Liver (tissue), 9 donors: ENCODE results near the gene MED10. TPM values are rescaled to one million over a fixed set of nuclear protein-coding genes. Genes with fewer than 3 reads are reported as not detected.

Source experiments
- DNase-seq: peaks from one replicate; pipeline ENCODE4 v3.0.0-alpha.2; 2017; ENCODE audit warnings: low spot score
- H3K27ac ChIP-seq, 2 donors: one replicate each; pipeline ENCODE4 v1.7.0; 2013; ENCODE audit warnings: inconsistent platforms in 2 of 2, low read length in 2 of 2, control low read depth in 1 of 2, low read depth in 1 of 2, mild to moderate bottlenecking in 1 of 2
- H3K27me3 ChIP-seq, 4 donors: one replicate each; pipeline versions ENCODE4 v1.6.1 to v1.7.0; 2013; ENCODE audit warnings: low read length in 3 of 4, inconsistent platforms in 1 of 4, mild to moderate bottlenecking in 1 of 4, moderate library complexity in 1 of 4; ENCODE audit not compliant: control insufficient read depth in 4 of 4, insufficient read depth in 4 of 4
- H3K36me3 ChIP-seq, 4 donors: one replicate each; pipeline versions ENCODE4 v1.6.1 to v1.7.0; 2013; ENCODE audit warnings: low read length in 3 of 4, mild to moderate bottlenecking in 3 of 4, low read depth in 1 of 4, moderate library complexity in 1 of 4; ENCODE audit not compliant: control insufficient read depth in 4 of 4, insufficient read depth in 3 of 4
- H3K4me1 ChIP-seq, 4 donors: one replicate each; pipeline versions ENCODE4 v1.6.1 to v1.7.0; 2013; ENCODE audit warnings: low read length in 3 of 4, mild to moderate bottlenecking in 3 of 4, moderate library complexity in 1 of 4; ENCODE audit not compliant: control insufficient read depth in 4 of 4, insufficient read depth in 4 of 4
- H3K4me3 ChIP-seq, 3 donors: one replicate each; pipeline versions ENCODE4 v1.6.1 to v1.7.0; 2013; ENCODE audit warnings: low read length in 3 of 3, control low read depth in 1 of 3, low read depth in 1 of 3, mild to moderate bottlenecking in 1 of 3
- H3K9ac ChIP-seq, 2 donors: one replicate each; pipeline ENCODE4 v1.7.0; 2013; ENCODE audit warnings: low read length in 2 of 2, mild to moderate bottlenecking in 2 of 2, moderate library complexity in 2 of 2, control low read depth in 1 of 2, low read depth in 1 of 2
- H3K9me3 ChIP-seq, 4 donors: one replicate each; pipeline versions ENCODE4 v1.6.1 to v1.7.0; 2013; ENCODE audit warnings: low read length in 3 of 4; ENCODE audit not compliant: control insufficient read depth in 4 of 4
- ATF3 ChIP-seq: IDR thresholded peaks from 2 replicates; pipeline ENCODE4 v1.6.1; 2016; ENCODE audit warnings: antibody characterized with exemption
- CTCF ChIP-seq: fragments of 150-350 bp; IDR thresholded peaks from 2 replicates; pipeline ENCODE4 v1.5.1; 2017; ENCODE audit warnings: improper control_type of control experiment, low read depth, low read length; ENCODE audit not compliant: missing input control
- EGR1 ChIP-seq, 2 donors: IDR thresholded peaks; 2 replicates each; pipeline ENCODE4 v1.6.1; 2016 to 2018; ENCODE audit warnings: antibody characterized with exemption in 2 of 2, low read depth in 2 of 2
- FOXA1 ChIP-seq: IDR thresholded peaks from 2 replicates; pipeline ENCODE4 v1.6.1; 2016; ENCODE audit warnings: antibody characterized with exemption
- GABPA ChIP-seq, 2 donors: IDR thresholded peaks in 1 of 2; conservative IDR thresholded peaks in 1 of 2; 2 replicates each; pipeline ENCODE4 v1.6.1; 2016; ENCODE audit warnings: antibody characterized with exemption in 2 of 2, mild to moderate bottlenecking in 1 of 2, moderate library complexity in 1 of 2
- HNF4A ChIP-seq, 2 donors: conservative IDR thresholded peaks; 2 replicates each; pipeline ENCODE4 v1.6.1; 2016; ENCODE audit warnings: antibody characterized with exemption in 2 of 2, mild to moderate bottlenecking in 2 of 2
- HNF4G ChIP-seq: IDR thresholded peaks from 2 replicates; pipeline ENCODE4 v1.6.1; 2016; ENCODE audit warnings: antibody characterized with exemption
- JUND ChIP-seq, 2 donors: IDR thresholded peaks; 2 replicates each; pipeline ENCODE4 v1.6.1; 2016; ENCODE audit warnings: antibody characterized with exemption in 2 of 2
- MAX ChIP-seq: IDR thresholded peaks from 2 replicates; pipeline ENCODE4 v1.6.1; 2016; ENCODE audit warnings: antibody characterized with exemption
- NR2F2 ChIP-seq: IDR thresholded peaks from 2 replicates; pipeline ENCODE4 v1.6.1; 2016; ENCODE audit warnings: antibody characterized with exemption
- RAD21 ChIP-seq, 2 donors: IDR thresholded peaks; 2 replicates each; pipeline ENCODE4 v1.6.1; 2016; ENCODE audit warnings: antibody characterized with exemption in 2 of 2, mild to moderate bottlenecking in 2 of 2
- REST ChIP-seq: IDR thresholded peaks from 2 replicates; pipeline ENCODE4 v1.6.1; 2016; ENCODE audit warnings: antibody characterized with exemption, mild to moderate bottlenecking
- RXRA ChIP-seq, 2 donors: IDR thresholded peaks; 2 replicates each; pipeline ENCODE4 v1.6.1; 2017 to 2018; ENCODE audit warnings: antibody characterized with exemption in 2 of 2, mild to moderate bottlenecking in 1 of 2
- SP1 ChIP-seq: IDR thresholded peaks from 2 replicates; pipeline ENCODE4 v1.6.1; 2018; ENCODE audit warnings: antibody characterized with exemption, mild to moderate bottlenecking
- TAF1 ChIP-seq: conservative IDR thresholded peaks from 2 replicates; pipeline ENCODE4 v1.6.1; 2016; ENCODE audit warnings: antibody characterized with exemption, mild to moderate bottlenecking
- YY1 ChIP-seq: IDR thresholded peaks from 2 replicates; pipeline ENCODE4 v1.6.1; 2016; ENCODE audit warnings: antibody characterized with exemption, mild to moderate bottlenecking
- ZBTB33 ChIP-seq: IDR thresholded peaks from 2 replicates; pipeline ENCODE4 v1.6.1; 2016; ENCODE audit warnings: antibody characterized with exemption
- WGBS: extraction: QIAGEN DNeasy Blood & Tissue Kit; methylation state at CpG from one replicate; pipeline ENCODE4 v1.1.7; 2013; 5-methylcytosine and 5-hydroxymethylcytosine counted together
- polyA plus RNA-seq, 2 donors: library from polyadenylated mRNA; stranded (reverse) in 1 of 2; unstranded in 1 of 2; fragments of 200-250 nt in 1 of 2; fragments of >200 nt in 1 of 2; fragmentation: Nextera tagmentation in 1 of 2; extraction: Ambion mirVana in 1 of 2; gene quantifications; one replicate each; pipeline versions ENCODE4 v1.2.1 to v1.2.3, GENCODE V29; 2013 to 2015
- total RNA-seq, 2 donors: library from RNA; depleted of rRNA; stranded (reverse); fragments of >200 nt; gene quantifications; one replicate each; pipeline ENCODE4 v1.2.3, GENCODE V29; 2014
- donor health status: healthy.
- donor health status: healthy.
- donor health status: healthy.
- donor health status: healthy.
- donor health status: healthy.

MED10 gene
- total and polyA plus RNA-seq, 4 donors = 6.1 to 31.5 (median 11.5) TPM

GRCh38 chr5:6396043-6396442 lies 17.7 kb upstream of the MED10 start:
- WGBS = 91% methylated on average over 8 of the region's 8 CpGs
- no peak for TF ChIP-seq NR2F2

GRCh38 chr5:6395621-6396020 lies 17.3 kb upstream of the MED10 start:
- H3K36me3 ChIP-seq = no peaks in the 10 kb centered on the region
- H3K4me1 ChIP-seq = no peaks in the 10 kb centered on the region
- no peak overlapping the region for H3K27ac ChIP-seq
- no peak overlapping the region for H3K9ac ChIP-seq
- DNase-seq = no peak
- H3K4me3 ChIP-seq = no peak overlapping the region
- H3K9me3 ChIP-seq = no peaks in the 10 kb centered on the region
- 88% methylated on average over 3 of the region's 3 CpGs for WGBS
- H3K27me3 ChIP-seq = no peaks in the 10 kb centered on the region
- TF ChIP-seq ZBTB33 = no peak
- no peak for TF ChIP-seq YY1
- TF ChIP-seq JUND (IDR thresholded peaks at IDR 0.05) = no peak
- TF ChIP-seq RAD21 (IDR thresholded peaks at IDR 0.05) = no peak

More at GRCh38 chr5:6396043-6396442, 17.7 kb upstream of the MED10 start:
- H3K9ac ChIP-seq = no peak overlapping the region
- H3K27ac ChIP-seq = no peak overlapping the region
- no peaks in the 10 kb centered on the region for H3K9me3 ChIP-seq
- H3K4me1 ChIP-seq = no peaks in the 10 kb centered on the region
- no peak overlapping the region for H3K4me3 ChIP-seq
- no peak for DNase-seq
- no peaks in the 10 kb centered on the region for H3K27me3 ChIP-seq
- H3K36me3 ChIP-seq = no peaks in the 10 kb centered on the region

- H3K27me3 ChIP-seq = peaks cover 0 to 2% (median 0%) of the 10 kb centered on the region in 4 donors
- TF ChIP-seq EGR1 (IDR thresholded peaks at IDR 0.05; ENCODE audit: low read depth in 2 of 2) (no peak), CTCF (no peak), NR2F2 (no peak), MAX (no peak), FOXA1 (no peak), YY1 (no peak), GABPA (IDR thresholded peaks at IDR 0.05 in 1 of 2, conservative IDR thresholded peaks at IDR 0.05 in 1 of 2) (no peak), JUND (IDR thresholded peaks at IDR 0.05) (no peak), HNF4G (no peak), TAF1 (no peak), HNF4A (conservative IDR thresholded peaks at IDR 0.05) (no peak), ATF3 (no peak), SP1 (no peak), REST (no peak), ZBTB33 (no peak), RXRA (IDR thresholded peaks at IDR 0.05) (no peak), RAD21 (IDR thresholded peaks at IDR 0.05) (no peak)
- no peak overlapping the region for H3K9ac ChIP-seq
- no peaks in the 10 kb centered on the region for H3K4me1 ChIP-seq
- no peak overlapping the region for H3K27ac ChIP-seq
- no peak for DNase-seq
- H3K9me3 ChIP-seq = no peaks in the 10 kb centered on the region
- WGBS = 70% methylated on average over 7 of the region's 7 CpGs
- no peaks in the 10 kb centered on the region for H3K36me3 ChIP-seq
- H3K4me3 ChIP-seq = no peak overlapping the region
Measured at GRCh38 chr5:6395102-6395445, 16.7 kb upstream of the MED10 start.
